ENCODE data around the gene CUEDC2. TPM values are rescaled to one million over a fixed set of nuclear protein-coding genes. Genes with fewer than 3 reads are reported as not detected.

Gene CUEDC2
- total and polyA plus RNA-seq, 4 donors: 14.4 to 36.1 (median 24.1) TPM

- H3K9me3 ChIP-seq (ENCODE audit: control insufficient read depth in 4 of 4, low read length in 3 of 4): no peaks in the 10 kb centered on the region
- H3K4me3 ChIP-seq (ENCODE audit: low read depth in 1 of 3, low read length in 3 of 3): no peak overlapping the region
- H3K4me1 ChIP-seq (ENCODE audit: control insufficient read depth in 4 of 4, insufficient read depth in 4 of 4, low read length in 3 of 4): peaks cover 4 to 27% (median 16%) of the 10 kb centered on the region in 4 donors
- H3K27ac ChIP-seq (ENCODE audit: low read depth in 1 of 2, low read length in 2 of 2): peak overlapping the region; percentile 48 to 66
- 60% methylated on average over 3 of the region's 3 CpGs for WGBS
- peaks cover 0 to 6% (median 3%) of the 10 kb centered on the region in 4 donors for H3K36me3 ChIP-seq (ENCODE audit: control insufficient read depth in 4 of 4, insufficient read depth in 3 of 4, low read depth in 1 of 4, low read length in 3 of 4)
- no peaks in the 10 kb centered on the region for H3K27me3 ChIP-seq (ENCODE audit: control insufficient read depth in 4 of 4, insufficient read depth in 4 of 4, low read length in 3 of 4)
- no peak for TF ChIP-seq ATF3 (IDR thresholded peaks at IDR 0.05)
- no peak for TF ChIP-seq RAD21 (IDR thresholded peaks at IDR 0.05)
- no peak for TF ChIP-seq GABPA (IDR thresholded peaks at IDR 0.05 in 1 of 2, conservative IDR thresholded peaks at IDR 0.05 in 1 of 2)
- TF ChIP-seq JUND (IDR thresholded peaks at IDR 0.05): peak; percentile 26 to 65
- no peak for TF ChIP-seq NR2F2 (IDR thresholded peaks at IDR 0.05)
- no peak for TF ChIP-seq FOXA2 (IDR thresholded peaks at IDR 0.05)
- no peak for TF ChIP-seq TAF1 (conservative IDR thresholded peaks at IDR 0.05)
- no peak for TF ChIP-seq SP1 (IDR thresholded peaks at IDR 0.05)
- TF ChIP-seq CTCF (IDR thresholded peaks at IDR 0.05; ENCODE audit: low read depth, low read length, missing input control): no peak
- peak; percentile 58 to 67 for TF ChIP-seq RXRA (IDR thresholded peaks at IDR 0.05)
- peak; percentile 46 to 78 for TF ChIP-seq HNF4A (conservative IDR thresholded peaks at IDR 0.05)
- no peak for TF ChIP-seq EGR1 (IDR thresholded peaks at IDR 0.05; ENCODE audit: low read depth in 2 of 2)
- no peak for TF ChIP-seq REST (IDR thresholded peaks at IDR 0.05)
- no peak for TF ChIP-seq HNF4G (IDR thresholded peaks at IDR 0.05)
- TF ChIP-seq YY1 (IDR thresholded peaks at IDR 0.05): peak; percentile 50
- no peak for TF ChIP-seq MAX (IDR thresholded peaks at IDR 0.05)
- TF ChIP-seq ZBTB33 (IDR thresholded peaks at IDR 0.05): no peak
- no peak for TF ChIP-seq FOXA1 (IDR thresholded peaks at IDR 0.05)
- no peak overlapping the region for H3K9ac ChIP-seq (ENCODE audit: low read depth in 1 of 2, low read length in 2 of 2)
- DNase-seq (ENCODE audit: low spot score): no peak
Measured at GRCh38 chr10:102452672-102453340, 20.4 kb upstream of the CUEDC2 start.

All from liver (tissue), 9 donors.